ENCODE measurements around the gene ZDHHC4. TPM values are rescaled to one million over a fixed set of nuclear protein-coding genes. Genes with fewer than 3 reads are reported as not detected.
"Not testable (repeated sequence)": the region's sequence is repeated elsewhere in the genome, so short reads cannot be mapped to it uniquely, and the experiment has no call there.

ZDHHC4 gene
- total and polyA plus RNA-seq, 2 donors (not counting 3 experiments of a cell fraction or from before 2014, with no cell fraction given), result 29.9 to 122 TPM

DNA sequence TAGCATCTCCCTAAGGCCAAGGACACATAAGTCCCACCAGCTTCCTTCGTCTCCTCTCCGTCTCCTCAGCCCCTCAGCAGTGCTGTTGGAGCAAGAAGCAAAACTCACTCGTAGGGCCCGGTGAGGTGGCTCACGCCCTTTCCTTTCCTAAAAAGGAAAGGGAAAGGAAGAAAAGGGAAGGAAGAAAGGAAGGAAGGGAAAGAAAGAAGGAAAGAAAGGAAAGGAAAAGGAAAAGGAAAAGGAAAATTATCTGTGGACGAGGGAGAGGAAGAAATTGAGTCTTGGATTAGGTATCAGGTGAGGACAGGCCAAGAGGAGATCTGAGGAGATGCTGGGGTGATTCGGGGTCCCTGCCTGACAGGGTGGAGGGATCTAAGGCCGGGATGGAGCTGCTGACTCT is 56.8 kb downstream of the ZDHHC4 start:
- POLR2A ChIA-PET, result no interaction called here
- no peak for DNase-seq (ENCODE audit: low read depth, low spot score)
- dilution Hi-C loops (cut with MboI; ENCODE audit: extremely low pct_ligation_motif_present, low sequenced_read_pairs), result no loop called here

DNA sequence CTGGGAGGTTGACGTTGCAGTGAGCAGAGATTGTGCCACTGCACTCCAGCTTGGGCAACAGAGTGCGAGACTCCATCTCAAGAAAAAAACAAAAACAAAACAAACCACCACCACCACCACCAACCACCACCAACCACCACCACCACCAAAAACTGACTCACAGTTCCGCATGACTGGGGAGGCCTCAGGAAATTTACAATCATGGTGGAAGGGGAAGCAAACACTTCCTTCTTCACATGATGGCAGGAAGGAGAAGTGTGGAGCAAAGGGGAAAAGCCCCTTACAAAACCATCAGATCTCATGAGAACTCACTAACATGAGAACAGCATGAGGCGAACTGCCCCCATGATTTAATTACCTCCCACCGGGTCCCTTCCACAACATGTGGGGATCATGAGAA is 57.7 kb downstream of the ZDHHC4 start:
- H4K20me1 ChIP-seq (replicated peaks; ENCODE audit: control insufficient read depth, extremely low read depth, insufficient read depth, low read length); POLR2A ChIA-PET; H3K9ac ChIP-seq (replicated peaks; ENCODE audit: extremely low read depth, insufficient read depth, low read length); H3K27ac ChIP-seq (ENCODE audit: insufficient read depth, low read depth, low read length); H3K4me1 ChIP-seq (ENCODE audit: control insufficient read depth, extremely low read depth, insufficient read depth, low read length); H3K9me3 ChIP-seq (replicated peaks; ENCODE audit: control insufficient read depth, insufficient read depth, low read length); H3K9me1 ChIP-seq (replicated peaks; ENCODE audit: control insufficient read depth, extremely low read depth, insufficient read depth, low read length); CTCF ChIA-PET; H3K36me3 ChIP-seq (ENCODE audit: control insufficient read depth in 2 of 2, extremely low read depth in 1 of 2, insufficient read depth in 2 of 2, low read length in 2 of 2); intact Hi-C loops (cut with micrococcal nuclease); dilution Hi-C loops (cut with MboI; ENCODE audit: extremely low pct_ligation_motif_present, low sequenced_read_pairs); H2AFZ ChIP-seq (ENCODE audit: low read depth, low read length); BruUV-seq (replicated peaks); H3K27me3 ChIP-seq (ENCODE audit: control insufficient read depth in 2 of 2, insufficient read depth in 2 of 2, low read length in 2 of 2); DNase-seq (ENCODE audit: low read depth, low spot score); H3K4me2 ChIP-seq (ENCODE audit: insufficient read depth, low read length); H3K4me3 ChIP-seq (replicated peaks in 1 of 3; ENCODE audit: insufficient read depth in 1 of 3, low read depth in 1 of 3, low read length in 3 of 3); FAIRE-seq: not testable (repeated sequence)
- H3K79me2 ChIP-seq (ENCODE audit: control insufficient read depth, insufficient read depth, low read length), result peaks cover 14% of the 10 kb centered on the region

More for the DNA sequence above, 56.8 kb downstream of the ZDHHC4 start:
- no TSS peak for BruUV-seq (replicated peaks)
- Histone ChIP-seq H3K27ac (ENCODE audit: insufficient read depth, low read depth, low read length) (no peak overlapping the region), H3K4me2 (ENCODE audit: insufficient read depth, low read length) (no peak overlapping the region), H3K4me1 (ENCODE audit: control insufficient read depth, extremely low read depth, insufficient read depth, low read length) (peaks cover 3% of the 10 kb centered on the region), H3K36me3 (ENCODE audit: control insufficient read depth in 2 of 2, extremely low read depth in 1 of 2, insufficient read depth in 2 of 2, low read length in 2 of 2) (no peaks in the 10 kb centered on the region), H3K4me3 (replicated peaks in 1 of 3; ENCODE audit: insufficient read depth in 1 of 3, low read depth in 1 of 3, low read length in 3 of 3) (no peak overlapping the region), H3K79me2 (ENCODE audit: control insufficient read depth, insufficient read depth, low read length) (peaks cover 10% of the 10 kb centered on the region), H4K20me1 (replicated peaks; ENCODE audit: control insufficient read depth, extremely low read depth, insufficient read depth, low read length) (no peaks in the 10 kb centered on the region), H3K9me3 (replicated peaks; ENCODE audit: control insufficient read depth, insufficient read depth, low read length) (no peaks in the 10 kb centered on the region), H2AFZ (ENCODE audit: low read depth, low read length) (no peak overlapping the region), H3K9me1 (replicated peaks; ENCODE audit: control insufficient read depth, extremely low read depth, insufficient read depth, low read length) (no peaks in the 10 kb centered on the region), H3K27me3 (ENCODE audit: control insufficient read depth in 2 of 2, insufficient read depth in 2 of 2, low read length in 2 of 2) (no peaks in the 10 kb centered on the region), H3K9ac (replicated peaks; ENCODE audit: extremely low read depth, insufficient read depth, low read length) (no peak overlapping the region)
- CTCF ChIA-PET, result interaction anchor here (0.9 kb wide), 1 partner anchor 60 kb away, joined by 3 read pairs; no protein-coding TSS in a partner anchor
- FAIRE-seq, result no peak
- intact Hi-C loops (cut with micrococcal nuclease), result no loop called here
- TF ChIP-seq POLR2AphosphoS5 (IDR thresholded peaks at IDR 0.05; ENCODE audit: insufficient read depth, low read depth, low read length), result no peak
- no peak for TF ChIP-seq JUN (IDR thresholded peaks at IDR 0.05; ENCODE audit: borderline replicate concordance, insufficient read depth, insufficient read length, low read depth)
- no peak for TF ChIP-seq EZH2 (IDR thresholded peaks at IDR 0.05; ENCODE audit: borderline replicate concordance, low read depth, low read length, severe bottlenecking)
- no peak for TF ChIP-seq CTCF (IDR thresholded peaks at IDR 0.05; ENCODE audit: extremely low read depth in 1 of 2, insufficient read depth in 1 of 2, low read depth in 1 of 2, low read length in 2 of 2)
- no peak for TF ChIP-seq GATA2 (IDR thresholded peaks at IDR 0.05; ENCODE audit: insufficient read depth, insufficient read length, low read depth, low read length)

Data from endothelial cell of umbilical vein (primary cell).